HG03108 (cell line): ENCODE measurements around the gene MB.
"Not testable (repeated sequence)": the region's sequence is repeated elsewhere in the genome, so short reads cannot be mapped to it uniquely, and the experiment has no call there.

Experiments
- ATAC-seq: cut with Tn5 transposase; IDR thresholded peaks from one replicate; pipeline ENCODE4 v1.9.1; 2021; ENCODE audit warnings: moderate library complexity; ENCODE audit not compliant: unreplicated experiment

MB gene

DNA sequence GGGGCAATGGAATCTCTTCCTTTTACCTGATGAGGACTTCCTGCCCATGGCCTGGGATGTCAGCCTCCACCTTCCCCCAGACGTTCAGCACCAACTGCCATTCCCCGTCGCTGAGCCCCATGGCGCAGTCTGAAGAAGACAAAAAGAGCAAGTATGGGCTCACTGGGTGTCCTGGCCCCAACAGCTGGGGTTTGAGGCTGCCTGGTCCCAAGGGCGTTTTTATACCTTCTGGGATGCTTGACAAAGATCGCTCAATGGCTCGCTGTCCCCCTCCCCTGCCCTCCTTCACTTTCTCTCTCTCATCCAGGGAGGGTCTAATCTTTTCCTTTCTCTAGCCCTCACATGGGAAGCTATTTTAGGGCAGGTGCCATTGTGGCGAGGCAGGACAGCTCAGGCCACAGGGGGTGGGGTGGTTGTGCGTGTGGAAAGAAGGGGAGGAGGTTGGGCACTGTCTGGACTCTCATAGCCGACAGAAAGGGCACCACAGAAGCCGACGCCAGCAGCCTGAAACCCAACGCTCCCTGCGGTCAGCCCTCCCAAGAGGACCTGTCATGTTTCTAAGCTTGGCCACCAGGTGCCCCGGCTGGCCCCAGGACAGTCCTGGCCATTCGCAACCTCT is at the start of gene MB:
Gene MB (minus strand): TSS at position 193 of the 619 bp plus-strand sequence. CDS start 72 bp downstream, at position 121.
- no peak for ATAC-seq

DNA sequence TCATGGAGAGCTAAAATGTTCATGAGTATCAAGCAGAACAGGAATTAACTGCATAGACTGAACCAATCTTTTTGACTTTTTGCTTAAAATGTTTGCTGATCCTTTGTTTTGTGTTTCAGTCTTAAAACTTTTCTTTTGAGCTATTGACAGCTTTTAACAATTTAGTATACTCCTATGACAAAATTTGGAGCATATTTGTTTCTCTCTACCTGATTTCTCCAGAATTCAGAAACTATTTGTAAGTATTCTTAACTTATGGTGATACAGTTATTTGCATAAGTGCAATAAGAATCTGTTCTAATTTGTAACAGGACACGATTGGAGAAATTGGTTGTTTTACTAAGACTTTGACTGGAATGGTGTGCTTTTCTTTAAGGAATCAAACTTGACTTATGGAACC is 49.6 kb upstream of the MB start:
- ATAC-seq, result not testable (repeated sequence)

DNA sequence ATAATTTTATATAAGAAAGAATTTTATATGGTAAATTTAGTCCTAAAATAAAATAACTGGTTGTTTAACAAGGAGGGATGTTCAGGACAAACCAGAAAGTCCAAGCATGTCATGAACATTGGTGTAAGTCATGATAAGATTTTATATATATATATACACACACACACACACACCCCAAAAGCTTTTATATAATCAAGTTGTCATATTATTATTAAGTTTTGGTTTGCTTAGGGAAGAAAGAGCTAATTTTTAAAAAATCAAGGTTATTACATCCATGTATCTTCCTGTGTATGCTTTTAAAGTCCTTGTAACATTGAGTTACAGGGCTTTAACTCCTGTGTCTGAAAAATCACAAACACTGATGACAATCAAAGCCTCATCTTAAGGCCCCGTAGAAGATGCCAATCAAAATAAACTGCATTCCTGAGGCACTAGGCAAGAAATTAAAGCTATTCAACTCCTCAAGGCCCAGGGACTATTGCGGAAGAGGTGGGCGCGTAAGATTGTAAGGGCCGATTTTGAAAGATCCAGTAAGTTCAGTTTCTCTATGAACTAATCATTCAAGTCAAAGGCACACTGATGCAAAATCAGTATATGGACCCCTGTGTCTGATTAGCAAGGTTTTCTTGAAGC is 47.9 kb upstream of the MB start:
- ATAC-seq, result no peak

DNA sequence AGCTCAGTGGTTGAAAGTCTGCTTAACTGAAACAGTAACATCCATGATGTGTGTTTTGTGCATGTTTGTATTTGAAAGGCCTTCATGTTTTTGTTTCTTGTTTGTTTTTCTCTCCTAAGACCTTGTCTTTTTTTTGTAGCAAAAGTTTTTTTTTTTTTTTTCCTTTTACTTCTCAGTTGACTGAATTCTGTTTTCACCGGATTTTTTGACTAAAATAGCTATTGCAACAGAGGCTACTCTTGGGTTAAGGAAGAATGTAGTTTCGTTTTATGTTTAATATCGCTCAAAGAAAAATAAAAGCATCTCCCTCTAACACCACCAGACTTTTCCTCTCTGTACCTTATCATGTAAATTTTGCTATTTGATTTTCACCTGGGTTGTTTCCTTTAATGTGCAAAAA is 46.2 kb upstream of the MB start:
- ATAC-seq, result no peak

DNA sequence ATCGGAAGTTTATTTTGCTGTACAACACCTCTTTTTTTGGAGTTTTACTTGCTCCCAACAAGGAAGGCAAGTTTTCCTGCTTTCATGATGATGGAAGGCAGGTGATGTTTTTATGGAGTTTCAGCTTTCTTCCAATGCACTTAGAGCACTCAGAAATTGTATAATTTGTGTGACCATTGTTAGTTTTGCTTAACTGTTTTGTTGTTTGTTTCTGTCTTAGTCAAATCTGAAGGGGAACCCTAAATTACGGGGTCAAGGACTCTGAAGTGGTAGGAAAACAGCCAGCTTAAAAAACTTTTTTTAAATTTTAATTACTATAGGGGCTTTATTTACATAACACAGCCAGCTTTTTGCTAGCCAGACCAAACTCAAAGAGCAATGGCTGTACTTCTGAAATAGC is 45.8 kb upstream of the MB start:
- ATAC-seq, result no peak

DNA sequence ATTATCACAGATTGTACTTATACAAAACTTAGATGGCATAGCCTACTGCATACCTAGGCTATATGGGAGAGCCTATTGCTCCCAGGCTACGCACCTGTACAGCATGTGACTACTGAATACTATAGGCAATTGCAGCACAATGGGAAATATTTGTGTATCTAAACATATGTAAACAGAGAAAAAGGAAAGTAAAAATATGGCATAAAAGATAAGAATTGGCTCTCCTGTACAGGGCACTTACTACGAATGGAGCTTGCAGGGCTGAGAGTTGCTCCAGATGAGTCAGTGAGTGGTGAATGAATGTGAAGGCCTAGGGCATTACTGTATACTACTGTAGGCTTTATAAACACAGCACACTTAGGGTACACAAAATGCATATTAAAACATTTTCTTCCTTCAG is 44.3 kb upstream of the MB start:
- no peak for ATAC-seq

DNA sequence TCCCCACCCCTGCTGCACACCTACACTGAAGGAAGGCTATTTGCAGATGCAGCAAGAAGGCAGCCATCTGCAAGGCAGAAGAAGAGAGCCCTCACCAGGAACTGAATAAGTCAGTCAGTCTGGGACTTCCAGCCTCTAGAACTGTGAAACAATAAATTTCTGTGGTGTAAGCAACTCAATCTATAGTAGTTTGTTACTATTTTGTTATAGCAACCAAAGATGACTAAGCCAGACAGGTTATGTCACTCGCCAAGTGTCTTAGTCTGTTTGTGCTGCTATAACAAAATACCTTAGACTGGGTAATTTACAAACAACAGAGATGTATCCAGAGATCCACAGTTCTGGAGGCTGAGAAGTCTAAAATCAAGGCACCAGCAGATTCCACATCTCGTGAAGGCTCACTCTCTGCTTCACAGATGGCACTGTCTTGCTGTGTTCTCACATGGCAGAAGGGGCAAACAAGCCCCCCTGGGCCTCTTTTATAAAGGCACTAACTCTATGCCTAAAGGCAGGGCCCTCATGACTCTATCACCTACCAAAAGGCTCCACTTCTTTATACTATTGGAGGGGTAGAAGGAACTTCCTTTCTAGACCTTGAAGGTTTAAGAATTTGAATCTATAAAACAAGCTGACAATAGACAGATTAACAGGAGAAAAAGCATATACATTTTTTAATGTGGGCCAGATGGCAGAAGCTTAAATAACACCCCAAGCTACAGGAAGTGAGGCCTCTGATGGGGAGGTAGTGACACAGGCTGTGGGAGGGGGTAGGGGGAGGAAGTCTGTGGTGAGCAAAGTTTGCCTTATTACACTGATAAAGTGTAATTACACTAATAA is 43.4 kb upstream of the MB start:
- ATAC-seq, result no peak

DNA sequence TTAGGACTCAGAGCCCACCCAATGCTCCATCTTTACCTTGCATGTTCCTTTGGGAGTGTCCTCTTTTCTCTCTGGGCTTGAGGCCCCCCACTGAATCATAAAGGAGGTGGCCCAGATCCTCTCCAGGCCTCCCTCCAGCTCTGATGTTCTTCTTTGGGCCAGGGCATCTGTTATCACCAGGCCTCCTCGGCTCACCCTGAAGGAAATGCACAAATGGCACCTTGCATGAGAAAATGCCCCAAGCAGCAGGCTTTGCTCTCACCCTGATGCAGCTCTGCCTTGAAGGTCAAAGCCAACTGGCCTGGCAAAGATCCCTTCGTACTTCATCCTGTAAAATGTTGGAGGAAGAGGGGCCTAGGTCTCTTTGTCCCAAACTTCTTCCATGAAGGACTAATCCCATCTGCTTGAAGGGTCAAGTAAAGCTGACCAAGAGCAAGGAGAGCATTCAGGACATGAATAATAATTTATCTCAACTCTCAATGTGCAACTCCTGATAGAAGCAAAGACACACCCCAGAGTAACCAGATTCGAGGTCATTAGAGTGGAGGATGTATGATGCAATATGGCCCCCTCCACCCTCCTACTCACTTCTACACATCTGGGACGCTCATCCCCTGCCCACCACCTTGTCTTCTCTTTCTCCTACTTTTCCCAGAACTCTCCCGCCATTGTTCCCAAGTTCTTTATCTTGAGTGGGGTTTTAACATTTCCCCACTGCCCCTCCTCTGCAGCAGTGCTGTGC is 40.6 kb upstream of the MB start:
- no peak for ATAC-seq

DNA sequence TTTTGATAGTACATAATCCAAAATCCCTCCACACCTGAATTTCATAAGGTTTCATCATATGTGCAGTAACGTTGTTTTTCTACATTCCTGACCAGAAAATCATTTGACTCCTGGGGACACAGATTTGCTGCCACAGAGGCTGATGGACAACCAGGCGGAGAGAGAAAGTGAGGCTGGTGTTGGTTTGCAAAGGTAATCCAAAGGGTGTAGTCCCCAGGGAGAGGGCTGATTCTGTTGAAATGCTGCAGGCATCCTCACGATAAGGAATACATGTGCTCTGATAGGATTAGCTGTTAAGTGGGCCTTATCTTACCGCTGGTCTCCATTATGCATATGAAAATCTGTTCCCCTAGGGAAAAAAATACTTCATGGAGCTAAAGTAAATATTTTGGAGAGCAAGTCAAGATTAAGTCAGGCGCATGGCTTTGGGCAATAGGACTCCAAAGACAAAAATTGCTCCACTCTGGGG is 39.2 kb upstream of the MB start:
- ATAC-seq, result no peak

DNA sequence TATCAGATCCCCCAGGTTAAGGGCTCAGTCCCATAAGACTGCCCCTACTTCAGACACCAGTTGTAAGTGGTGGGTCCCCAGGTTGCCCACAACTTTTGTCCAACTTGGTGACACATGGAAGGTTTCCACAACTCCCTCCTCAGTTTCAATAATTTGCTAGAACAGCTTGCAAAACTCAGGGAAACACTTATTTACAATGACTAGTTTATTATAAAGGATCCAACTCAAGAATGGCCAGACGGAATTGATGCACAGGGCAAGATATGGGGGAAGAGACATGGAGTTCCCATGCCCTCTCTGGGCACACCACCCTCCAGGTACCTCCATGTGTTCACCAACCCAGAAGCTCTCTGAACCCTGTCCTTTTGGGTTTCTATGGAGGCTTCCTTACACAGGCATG is 36.7 kb upstream of the MB start:
- ATAC-seq, result no peak

DNA sequence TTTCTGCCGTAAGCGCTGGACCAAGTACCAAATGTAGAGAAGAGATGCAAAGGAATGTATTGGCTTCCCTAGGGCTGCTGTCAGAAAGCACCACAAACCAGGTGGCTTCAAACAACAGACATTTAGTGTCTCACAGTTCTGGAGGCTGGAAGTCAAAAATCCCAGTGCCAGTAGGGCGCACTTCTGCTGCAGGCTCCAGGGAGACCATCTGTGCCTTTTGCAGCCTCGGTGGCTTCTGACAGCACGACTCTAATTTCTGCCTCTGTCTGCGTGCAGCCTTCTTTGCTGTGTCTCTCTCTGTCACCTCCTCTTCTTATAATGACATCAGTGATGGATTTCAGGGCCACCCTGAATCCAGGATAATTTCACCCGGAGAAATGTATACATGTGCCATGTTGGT is 34.0 kb upstream of the MB start:
- no peak for ATAC-seq

DNA sequence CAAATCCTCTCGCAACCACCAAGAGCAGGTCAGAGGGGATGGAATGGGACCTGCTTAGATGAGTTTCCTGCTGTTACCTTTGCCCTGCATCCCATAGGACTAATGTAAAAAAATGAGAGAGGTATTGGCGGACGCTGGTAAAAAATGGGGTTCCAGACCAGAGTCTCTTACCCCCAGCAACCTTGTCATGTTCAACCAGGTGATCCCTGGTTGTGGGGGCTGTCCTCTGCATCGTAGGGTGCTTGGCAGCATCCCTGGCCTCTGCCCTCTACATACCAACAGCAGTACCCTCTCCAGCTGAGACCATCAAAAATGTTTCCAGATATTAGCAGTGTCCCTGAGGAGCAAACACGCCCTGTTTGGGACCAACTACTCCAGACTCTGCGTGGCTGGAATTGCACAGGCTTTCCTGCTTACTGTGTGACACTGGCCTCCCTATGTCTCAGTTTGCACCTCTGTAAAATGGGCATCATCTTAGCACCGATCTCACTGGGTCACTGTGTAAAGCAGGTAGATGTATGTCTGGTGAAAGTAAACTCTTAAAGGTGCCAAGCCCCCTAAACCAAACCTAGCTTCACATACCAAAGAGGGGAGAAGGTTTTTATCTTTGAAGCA is 32.6 kb upstream of the MB start:
- ATAC-seq, result no peak

DNA sequence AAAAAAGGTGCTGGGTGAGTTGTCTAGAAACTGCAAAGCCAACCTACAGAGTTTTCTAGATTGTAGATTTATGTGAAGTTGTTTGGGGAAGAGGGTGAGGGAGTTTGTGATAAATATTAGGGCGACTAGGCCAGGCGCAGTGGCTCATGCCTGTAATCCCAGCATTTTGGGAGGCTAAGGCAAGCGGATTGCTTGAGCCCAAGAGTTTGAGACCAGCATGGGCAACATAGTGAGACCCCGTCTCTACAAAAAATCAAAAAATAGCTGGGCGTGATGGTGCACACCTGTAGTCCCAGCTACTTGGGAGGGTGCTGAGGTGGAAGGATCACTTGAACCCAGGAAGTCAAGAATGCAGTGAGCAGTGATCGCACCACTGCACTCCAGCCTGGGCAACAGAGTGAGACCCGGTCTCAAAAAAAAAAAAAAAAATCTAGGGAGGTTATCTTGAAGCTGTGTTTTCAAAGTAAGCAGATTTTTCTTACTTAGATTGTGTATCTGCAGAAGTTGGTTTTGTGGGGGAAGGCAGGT is 32.0 kb upstream of the MB start:
- no peak for ATAC-seq

DNA sequence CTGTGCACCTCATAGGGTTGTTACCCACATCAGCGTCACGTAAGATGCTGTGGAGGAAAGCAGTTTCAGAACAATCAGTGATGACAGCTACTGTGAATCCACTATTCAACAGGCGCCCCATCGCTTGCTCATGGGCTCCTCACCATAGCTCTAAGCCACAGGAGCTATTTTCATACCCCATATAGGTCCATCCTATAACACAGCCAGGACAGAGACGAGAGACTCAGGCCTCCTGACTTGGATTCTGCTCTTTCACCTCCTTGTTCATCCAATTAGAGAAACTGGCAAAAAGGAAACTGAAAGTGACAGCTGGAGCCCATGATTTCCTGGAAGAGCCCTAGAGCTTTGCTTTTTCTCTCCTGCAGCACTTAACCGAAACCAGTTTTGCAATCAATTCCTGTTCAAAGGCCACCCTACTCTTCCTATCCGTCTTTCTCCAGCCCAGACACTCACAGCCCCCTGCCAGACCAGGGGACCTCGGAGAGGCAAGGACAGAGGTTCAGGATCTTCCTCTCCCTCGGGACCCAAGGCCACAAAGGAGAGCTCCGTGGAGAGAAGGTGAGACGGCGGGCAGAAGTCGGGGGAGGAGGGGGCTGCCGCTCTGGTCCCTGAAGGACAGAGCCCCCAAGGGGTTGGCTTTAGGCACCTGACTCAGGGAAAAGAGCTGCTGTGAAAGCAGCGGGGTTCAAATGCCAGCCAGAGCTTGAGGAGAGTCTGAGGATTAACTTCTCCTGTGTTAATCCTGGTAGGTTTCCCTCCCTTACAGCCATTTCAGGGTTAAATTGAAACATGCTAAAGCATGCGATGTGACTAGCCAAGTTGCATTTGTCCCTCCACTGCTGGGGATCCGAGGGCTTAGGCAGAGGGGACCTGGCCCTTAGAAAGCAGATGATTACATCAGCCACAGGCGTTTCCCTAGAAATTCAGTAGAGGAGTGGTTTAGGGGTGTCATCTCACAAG is 31.2 kb upstream of the MB start, which contains the start of gene APOL6:
Gene APOL6 (plus strand): TSS at position 381 of the 960 bp plus-strand sequence. CDS start 7,980 bp downstream, outside the sequence.
- ATAC-seq, result no peak

DNA sequence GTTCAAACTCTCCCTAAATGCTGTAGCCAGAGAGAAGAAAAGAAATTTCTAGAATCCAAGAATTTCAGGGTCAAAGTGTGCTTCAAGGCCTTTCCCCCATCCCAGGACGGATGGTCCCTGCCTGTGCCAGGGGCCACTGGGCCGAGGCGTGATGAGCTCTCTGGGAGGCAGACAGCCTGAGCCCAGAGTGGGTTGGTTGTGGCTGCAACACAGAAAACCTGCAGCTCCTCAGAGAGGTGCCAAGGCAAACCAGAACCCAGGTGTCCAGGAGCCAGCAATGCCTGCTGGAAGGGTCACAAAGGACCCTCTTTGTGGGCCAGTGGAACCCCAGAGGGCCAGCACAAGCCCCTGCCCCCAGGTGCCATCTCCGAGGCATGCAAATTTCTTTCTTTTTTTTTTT is 28.5 kb upstream of the MB start:
- ATAC-seq, result no peak

DNA sequence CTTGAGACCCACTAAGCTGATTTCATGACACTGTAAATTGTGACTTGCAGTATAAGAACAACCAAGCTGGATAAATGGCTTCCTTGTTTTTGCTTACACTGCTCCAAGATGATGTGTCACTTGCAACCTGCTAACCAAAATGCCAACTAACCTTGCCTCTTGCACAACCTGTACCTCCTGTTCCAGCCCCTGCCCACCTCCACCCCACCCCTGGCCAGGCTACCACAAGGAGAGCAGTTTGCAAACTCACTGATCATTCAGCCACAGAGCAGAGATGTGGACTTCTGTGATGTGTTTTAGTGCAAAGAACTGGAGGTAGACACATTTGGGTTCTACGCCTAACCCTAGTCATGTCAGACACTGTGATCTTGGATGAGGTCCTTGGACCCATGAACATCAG is 26.9 kb upstream of the MB start:
- no peak for ATAC-seq

DNA sequence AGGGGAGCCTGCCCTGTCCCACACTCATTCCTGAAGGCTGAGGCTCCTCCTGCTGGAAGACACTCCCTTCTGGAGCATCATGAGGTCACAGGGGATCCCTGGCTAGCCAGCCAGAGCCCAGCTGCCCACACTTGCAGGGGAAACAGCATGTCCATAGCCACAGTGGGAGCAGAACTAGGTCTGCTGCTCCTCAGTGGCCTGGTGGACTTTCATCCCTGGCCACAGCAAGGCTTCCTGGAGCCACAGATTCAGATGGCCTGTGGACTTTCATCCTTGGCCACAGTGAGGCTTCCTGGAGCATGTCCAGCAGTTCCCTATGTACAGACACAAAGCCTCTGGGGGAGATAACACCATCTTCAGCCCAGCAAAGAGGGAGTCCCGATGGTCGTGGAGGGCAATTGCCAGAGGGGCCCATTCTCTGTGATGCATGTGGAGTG is 25.2 kb upstream of the MB start:
- no peak for ATAC-seq

DNA sequence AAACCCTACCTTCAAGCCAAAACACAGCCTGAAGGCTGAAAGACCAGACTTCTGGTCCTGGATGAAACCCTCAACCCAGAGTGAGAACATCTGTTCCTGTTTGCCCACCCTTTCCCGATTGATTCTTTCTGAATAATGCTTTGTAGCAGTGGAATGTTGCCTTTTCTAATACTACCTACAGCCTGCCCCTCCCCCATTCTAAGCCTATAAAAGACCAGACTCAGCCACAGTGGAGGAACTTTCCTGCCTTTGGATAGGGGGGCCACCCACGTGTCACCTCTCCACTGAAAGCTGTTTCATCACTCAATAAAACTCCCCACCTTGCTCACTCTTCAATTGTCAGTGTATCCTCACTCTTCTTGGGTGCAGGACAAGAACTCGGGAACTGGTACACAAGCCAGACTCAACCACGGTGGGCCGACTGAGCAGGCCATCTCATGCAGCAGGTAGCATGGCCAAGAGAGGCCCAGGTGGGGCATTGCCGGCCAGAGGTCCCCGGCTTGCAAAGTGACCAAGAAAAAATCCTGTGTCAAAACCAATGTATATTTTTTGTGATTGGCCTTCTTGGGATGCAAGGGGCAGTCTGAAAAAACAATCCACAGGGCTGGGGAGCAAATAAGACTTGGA is 24.5 kb upstream of the MB start:
- no peak for ATAC-seq

DNA sequence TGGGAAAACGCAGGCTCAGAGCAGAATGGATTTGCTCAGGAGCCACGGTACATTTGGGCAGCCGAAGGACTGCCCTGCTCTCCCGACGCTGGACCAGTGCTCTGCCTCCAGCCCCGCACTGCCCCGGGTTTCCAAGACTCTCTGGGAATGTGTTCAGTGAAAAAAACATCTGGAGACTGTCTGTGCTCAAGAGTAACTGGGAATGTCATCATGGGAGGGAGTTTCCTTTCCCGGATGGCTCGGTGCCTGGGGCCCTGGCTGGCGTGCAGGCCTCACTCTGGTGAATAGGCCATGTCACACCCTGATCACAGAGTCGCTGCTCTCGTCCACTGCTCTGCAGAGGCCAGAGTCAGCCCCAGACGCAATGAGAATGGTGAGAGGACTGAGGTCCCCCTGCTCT is 21.3 kb upstream of the MB start:
- no peak for ATAC-seq
